Loucy (cell line): Measurements from ENCODE around the gene CSAD.

Source experiments
- H2AFZ ChIP-seq: fragments of 200-600 bp; sonication (generic); 2 replicates; pipeline ENCODE4 v1.6.0; 2016; ENCODE audit warnings: antibody characterized with exemption, mild to moderate bottlenecking, low read length, moderate library complexity
- H3F3A ChIP-seq: fragments of 200-600 bp; 2 replicates; pipeline ENCODE4 v1.6.0; 2016; ENCODE audit warnings: antibody characterized with exemption, low read depth, mild to moderate bottlenecking
- H3K27me3 ChIP-seq: fragments of 200-600 bp; sonication (generic); 2 replicates; pipeline ENCODE4 v1.6.1; 2014; ENCODE audit warnings: low read length, mild to moderate bottlenecking; ENCODE audit not compliant: insufficient read depth, poor library complexity, severe bottlenecking
- H3K36me3 ChIP-seq: fragments of 200-600 bp; sonication (generic); 2 replicates; pipeline ENCODE4 v1.6.1; 2016; ENCODE audit warnings: low read length; ENCODE audit not compliant: insufficient read depth
- H3K4me1 ChIP-seq: fragments of 200-600 bp; sonication (generic); 2 replicates; pipeline ENCODE4 v1.5.1; 2014; ENCODE audit warnings: low read length, mild to moderate bottlenecking; ENCODE audit not compliant: insufficient read depth, poor library complexity, severe bottlenecking
- H3K4me2 ChIP-seq: fragments of 200-600 bp; sonication (generic); 2 replicates; pipeline ENCODE4 v1.6.0; 2014; ENCODE audit warnings: antibody characterized with exemption, low read length, low read depth, mild to moderate bottlenecking; ENCODE audit not compliant: poor library complexity, severe bottlenecking
- H3K4me3 ChIP-seq: fragments of 200-600 bp; sonication (generic); 2 replicates; pipeline ENCODE4 v1.5.1; 2014; ENCODE audit warnings: low read length, mild to moderate bottlenecking, mixed read lengths; ENCODE audit not compliant: poor library complexity, severe bottlenecking
- H3K79me2 ChIP-seq: fragments of 200-600 bp; sonication (generic); 2 replicates; pipeline ENCODE4 v1.6.1; 2014; ENCODE audit warnings: low read length; ENCODE audit not compliant: insufficient read depth
- H3K9ac ChIP-seq: fragments of 200-600 bp; sonication (generic); 2 replicates; pipeline ENCODE4 v1.6.0; 2014; ENCODE audit warnings: mild to moderate bottlenecking, low read depth, low read length, moderate library complexity; ENCODE audit not compliant: poor library complexity, severe bottlenecking
- H3K9me2 ChIP-seq: fragments of 200-600 bp; sonication (generic); replicated peaks from 2 replicates; pipeline ENCODE4 v1.6.1; 2016; ENCODE audit warnings: low read depth, low read length, mixed read lengths
- H3K9me3 ChIP-seq: fragments of 200-600 bp; sonication (generic); 2 replicates; pipeline ENCODE4 v1.6.1; 2014; ENCODE audit warnings: mild to moderate bottlenecking, antibody characterized with exemption, low read length, low read depth; ENCODE audit not compliant: insufficient read depth
- H4K20me1 ChIP-seq: fragments of 200-600 bp; sonication (generic); 2 replicates; pipeline ENCODE4 v1.6.0; 2014; ENCODE audit warnings: antibody characterized with exemption, low read length, mild to moderate bottlenecking; ENCODE audit not compliant: insufficient read depth, poor library complexity, severe bottlenecking
- CTCF ChIP-seq: fragments of 200-600 bp; sonication (generic); conservative IDR thresholded peaks from 2 replicates; pipeline ENCODE4 v1.5.1; 2014; ENCODE audit warnings: mild to moderate bottlenecking, antibody characterized with exemption, low read length
- EZH2phosphoT487 ChIP-seq: fragments of 200-600 bp; IDR thresholded peaks from 2 replicates; pipeline ENCODE4 v1.6.1; 2018; ENCODE audit warnings: antibody characterized with exemption, mild to moderate bottlenecking, moderate library complexity, borderline replicate concordance

The CSAD gene

GRCh38 chr12:53152390-53152789 is 28.3 kb downstream of the CSAD start:
- H3K4me2 ChIP-seq, result no peak overlapping the region
- TF ChIP-seq EZH2phosphoT487, result no peak
- H2AFZ ChIP-seq, result no peak overlapping the region
- H3F3A ChIP-seq, result no peaks in the 10 kb centered on the region
- no peak overlapping the region for H3K9ac ChIP-seq
- no peaks in the 10 kb centered on the region for H3K9me3 ChIP-seq
- H3K36me3 ChIP-seq, result no peaks in the 10 kb centered on the region
- no peaks in the 10 kb centered on the region for H3K9me2 ChIP-seq
- no peaks in the 10 kb centered on the region for H3K27me3 ChIP-seq
- no peak overlapping the region for H3K4me3 ChIP-seq
- no peaks in the 10 kb centered on the region for H4K20me1 ChIP-seq
- no peaks in the 10 kb centered on the region for H3K79me2 ChIP-seq
- no peaks in the 10 kb centered on the region for H3K4me1 ChIP-seq

- TF ChIP-seq CTCF, result no peak
- TF ChIP-seq EZH2phosphoT487, result no peak
- Histone ChIP-seq H3K79me2 (no peaks in the 10 kb centered on the region), H4K20me1 (no peaks in the 10 kb centered on the region), H3K4me1 (no peaks in the 10 kb centered on the region), H3K9me2 (no peaks in the 10 kb centered on the region), H3K27me3 (no peaks in the 10 kb centered on the region), H3K4me3 (no peak overlapping the region), H2AFZ (no peak overlapping the region), H3K9ac (no peak overlapping the region), H3K36me3 (no peaks in the 10 kb centered on the region), H3F3A (no peaks in the 10 kb centered on the region), H3K9me3 (no peaks in the 10 kb centered on the region), H3K4me2 (no peak overlapping the region)
Observed at GRCh38 chr12:53151039-53151438, 29.7 kb downstream of the CSAD start.

GRCh38 chr12:53147653-53148052 is 33.1 kb downstream of the CSAD start:
- no peak for TF ChIP-seq EZH2phosphoT487
- no peak for TF ChIP-seq CTCF
- Histone ChIP-seq H3F3A (no peaks in the 10 kb centered on the region), H3K9ac (no peak overlapping the region), H3K9me2 (no peaks in the 10 kb centered on the region), H3K27me3 (no peaks in the 10 kb centered on the region), H4K20me1 (no peaks in the 10 kb centered on the region), H3K4me2 (no peak overlapping the region), H3K79me2 (no peaks in the 10 kb centered on the region), H3K4me3 (no peak overlapping the region), H2AFZ (no peak overlapping the region), H3K9me3 (no peaks in the 10 kb centered on the region), H3K4me1 (no peaks in the 10 kb centered on the region), H3K36me3 (no peaks in the 10 kb centered on the region)

GRCh38 chr12:53147181-53147580 is 33.5 kb downstream of the CSAD start:
- H3K36me3 ChIP-seq, result no peaks in the 10 kb centered on the region
- H3K9me2 ChIP-seq, result no peaks in the 10 kb centered on the region
- no peaks in the 10 kb centered on the region for H4K20me1 ChIP-seq
- no peak overlapping the region for H3K4me3 ChIP-seq
- H3K4me2 ChIP-seq, result no peak overlapping the region
- no peaks in the 10 kb centered on the region for H3K9me3 ChIP-seq
- H3K27me3 ChIP-seq, result no peaks in the 10 kb centered on the region
- no peak for TF ChIP-seq EZH2phosphoT487
- TF ChIP-seq CTCF, result no peak
- H3K4me1 ChIP-seq, result no peaks in the 10 kb centered on the region
- H3K79me2 ChIP-seq, result no peaks in the 10 kb centered on the region
- no peak overlapping the region for H3K9ac ChIP-seq
- no peak overlapping the region for H2AFZ ChIP-seq
- H3F3A ChIP-seq, result no peaks in the 10 kb centered on the region
